Astrocyte (in vitro differentiated cells and primary cell): ENCODE measurements around the gene PRDX5. TPM values are rescaled to one million over a fixed set of nuclear protein-coding genes. Genes with fewer than 3 reads are reported as not detected.

ENCODE experiments used
- DNase-seq: peaks from one replicate; pipeline ENCODE4 v3.0.0-alpha.2; 2010; ENCODE audit warnings: low read depth
- FAIRE-seq: peaks from 2 replicates; lab custom pipeline; 2011; peaks lifted over from hg19 to GRCh38; lab: Jason Lieb, UNC
- H2AFZ ChIP-seq: 2 replicates; pipeline ENCODE4 v1.6.0; 2012; ENCODE audit warnings: low read depth, low read length, inconsistent platforms
- H3K27ac ChIP-seq: 2 replicates; pipeline ENCODE4 v1.5.1; 2011; ENCODE audit warnings: low read depth, low read length, inconsistent platforms
- H3K27me3 ChIP-seq: 2 replicates; pipeline ENCODE4 v1.6.0; 2011; ENCODE audit warnings: low read length, inconsistent platforms; ENCODE audit not compliant: insufficient read depth
- H3K36me3 ChIP-seq: 2 replicates; pipeline ENCODE4 v1.5.1; 2011; ENCODE audit warnings: low read length, inconsistent platforms; ENCODE audit not compliant: insufficient read depth
- H3K4me1 ChIP-seq: 2 replicates; pipeline ENCODE4 v1.5.1; 2011; ENCODE audit warnings: low read length, inconsistent platforms; ENCODE audit not compliant: insufficient read depth
- H3K4me2 ChIP-seq: 2 replicates; pipeline ENCODE4 v1.6.0; 2012; ENCODE audit warnings: low read length, inconsistent platforms
- H3K4me3 ChIP-seq: 2 replicates; pipeline ENCODE4 v1.5.1; 2011; ENCODE audit warnings: low read depth, mild to moderate bottlenecking, low read length, inconsistent platforms; ENCODE audit not compliant: insufficient read depth
- H3K79me2 ChIP-seq: 2 replicates; pipeline ENCODE4 v1.6.0; 2012; ENCODE audit warnings: mild to moderate bottlenecking, low read length, inconsistent platforms; ENCODE audit not compliant: insufficient read depth
- H3K9ac ChIP-seq: 2 replicates; pipeline ENCODE4 v1.6.0; 2012; ENCODE audit warnings: mild to moderate bottlenecking, low read length, inconsistent platforms
- H3K9me3 ChIP-seq: 2 replicates; pipeline ENCODE4 v1.5.1; 2012; ENCODE audit warnings: low read depth, mild to moderate bottlenecking, low read length, inconsistent platforms; ENCODE audit not compliant: insufficient read depth
- H4K20me1 ChIP-seq: 2 replicates; pipeline ENCODE4 v1.6.0; 2012; ENCODE audit warnings: low read length, inconsistent platforms; ENCODE audit not compliant: insufficient read depth
- H3K27ac Mint-ChIP-seq: one replicate; pipeline ENCODE4 v1.8.0; 2021; ENCODE audit warnings: mild to moderate bottlenecking, mixed read lengths; ENCODE audit not compliant: unreplicated experiment
- H3K27me3 Mint-ChIP-seq: one replicate; pipeline ENCODE4 v1.8.0; 2021; ENCODE audit warnings: low read depth, mixed read lengths; ENCODE audit not compliant: unreplicated experiment
- H3K36me3 Mint-ChIP-seq: one replicate; pipeline ENCODE4 v1.8.0; 2021; ENCODE audit warnings: low read depth, mixed read lengths; ENCODE audit not compliant: unreplicated experiment
- H3K4me1 Mint-ChIP-seq: one replicate; pipeline ENCODE4 v1.8.0; 2021; ENCODE audit warnings: low read depth, mixed read lengths; ENCODE audit not compliant: unreplicated experiment
- H3K4me3 Mint-ChIP-seq: one replicate; pipeline ENCODE4 v1.8.0; 2021; ENCODE audit warnings: mild to moderate bottlenecking, moderate library complexity, mixed read lengths; ENCODE audit not compliant: unreplicated experiment
- H3K9me3 Mint-ChIP-seq: one replicate; pipeline ENCODE4 v1.8.0; 2021; ENCODE audit warnings: mild to moderate bottlenecking, mixed read lengths; ENCODE audit not compliant: unreplicated experiment
- CTCF ChIP-seq: IDR thresholded peaks from 2 replicates; pipeline ENCODE4 v1.5.1; 2011; ENCODE audit warnings: low read depth, mild to moderate bottlenecking, inconsistent platforms, low read length, moderate library complexity; ENCODE audit not compliant: insufficient read depth
- EZH2 ChIP-seq: IDR thresholded peaks from 2 replicates; pipeline ENCODE4 v1.6.1; 2012; ENCODE audit warnings: mild to moderate bottlenecking, low read length, inconsistent platforms; ENCODE audit not compliant: insufficient read depth
- total RNA-seq: library from RNA; stranded (reverse); gene quantifications from 2 replicates; pipeline ENCODE4 v1.2.1, GENCODE V29; 2021

The PRDX5 gene
- total RNA-seq, 1 donor from 2014 or later, result 243 TPM

GRCh38 chr11:64355078-64355940 lies 37.4 kb downstream of the PRDX5 start:
- Histone ChIP-seq H3K4me3 (peak overlapping the region; percentile 26), H3K4me1 (peaks cover 34% of the 10 kb centered on the region), H3K9me3 (no peaks in the 10 kb centered on the region), H3K9ac (peak overlapping the region; percentile 59), H2AFZ (peak overlapping the region; percentile 74), H4K20me1 (peaks cover 9% of the 10 kb centered on the region), H3K79me2 (peaks cover 17% of the 10 kb centered on the region), H3K27ac (no peak overlapping the region), H3K36me3 (no peaks in the 10 kb centered on the region), H3K4me2 (peak overlapping the region; percentile 82), H3K27me3 (no peaks in the 10 kb centered on the region)
- DNase-seq (peak; percentile 59), FAIRE-seq (no peak)
- Mint-ChIP-seq H3K9me3 (no peaks in the 10 kb centered on the region), H3K27me3 (peaks cover 7% of the 10 kb centered on the region), H3K27ac (no peak overlapping the region), H3K36me3 (no peaks in the 10 kb centered on the region), H3K4me3 (no peak overlapping the region), H3K4me1 (peaks cover 11% of the 10 kb centered on the region)
- TF ChIP-seq EZH2 (no peak), CTCF (peak; percentile 45)

- Mint-ChIP-seq H3K9me3 (no peaks in the 10 kb centered on the region), H3K4me1 (peaks cover 11% of the 10 kb centered on the region), H3K27ac (peak overlapping the region; percentile 24), H3K36me3 (peaks cover 1% of the 10 kb centered on the region), H3K4me3 (no peak overlapping the region), H3K27me3 (peaks cover 1% of the 10 kb centered on the region)
- Histone ChIP-seq H3K27ac (no peak overlapping the region), H2AFZ (no peak overlapping the region), H3K9ac (no peak overlapping the region), H3K79me2 (peaks cover 23% of the 10 kb centered on the region), H3K9me3 (no peaks in the 10 kb centered on the region), H3K27me3 (no peaks in the 10 kb centered on the region), H3K36me3 (no peaks in the 10 kb centered on the region), H4K20me1 (peaks cover 21% of the 10 kb centered on the region), H3K4me2 (no peak overlapping the region), H3K4me1 (peaks cover 35% of the 10 kb centered on the region), H3K4me3 (no peak overlapping the region)
- DNase-seq, result no peak
- no peak for FAIRE-seq
- TF ChIP-seq EZH2 (no peak), CTCF (peak; percentile 36)
Measured at GRCh38 chr11:64356498-64357411, 38.8 kb downstream of the PRDX5 start.
